H1 (cell line): ENCODE results near the gene SLC6A6. TPM values are rescaled to one million over a fixed set of nuclear protein-coding genes. Genes with fewer than 3 reads are reported as not detected.

Source experiments
- CTCF ChIA-PET: fragments of 300-600 bp; sonication (Branson Sonifier 250); formaldehyde crosslinking; loops from one replicate; lab custom pipeline; 2021; ENCODE audit not compliant: partially characterized antibody; lab: Charles Lee
- POLR2A ChIA-PET: fragments of 300-600 bp; sonication (Branson Sonifier 250); formaldehyde crosslinking; loops from one replicate; lab custom pipeline; 2021; ENCODE audit warnings: inconsistent platforms; ENCODE audit not compliant: partially characterized antibody; lab: Charles Lee
- DNase-seq, 2 experiments: peaks; one replicate each; pipeline versions ENCODE4 v3.0.0 to v3.0.0-alpha.2; 2010 to 2022; ENCODE audit warnings: low spot score in 2 of 2, low read depth in 1 of 2, mixed read lengths in 1 of 2
- FAIRE-seq: peaks from 2 replicates; lab custom pipeline; 2011; peaks lifted over from hg19 to GRCh38; lab: Jason Lieb, UNC
- H2AFZ ChIP-seq: 2 replicates; pipeline ENCODE4 v1.8.1; 2012; ENCODE audit warnings: low read length, inconsistent platforms
- H2AK5ac ChIP-seq: 2 replicates; pipeline ENCODE4 v1.6.1; 2013; ENCODE audit warnings: low read depth, low read length
- H2BK120ac ChIP-seq: replicated peaks from 2 replicates; pipeline ENCODE3; 2013; ENCODE audit warnings: low read depth, low read length, inconsistent platforms
- H2BK12ac ChIP-seq: 2 replicates; pipeline ENCODE4 v1.6.1; 2013; ENCODE audit warnings: low read depth, low read length
- H2BK15ac ChIP-seq: 2 replicates; pipeline ENCODE4 v1.6.1; 2013; ENCODE audit warnings: low read length
- H2BK20ac ChIP-seq: 2 replicates; pipeline ENCODE4 v1.6.1; 2013; ENCODE audit warnings: low read length
- H2BK5ac ChIP-seq: 2 replicates; pipeline ENCODE4 v1.6.1; 2013; ENCODE audit warnings: low read depth, low read length
- H3K14ac ChIP-seq: 2 replicates; pipeline ENCODE4 v1.6.1; 2013; ENCODE audit warnings: inconsistent platforms; ENCODE audit not compliant: insufficient read length
- H3K18ac ChIP-seq: 2 replicates; pipeline ENCODE4 v1.6.1; 2013; ENCODE audit warnings: low read length; ENCODE audit errors: extremely low read depth
- H3K23ac ChIP-seq: 2 replicates; pipeline ENCODE4 v1.6.1; 2013; ENCODE audit warnings: inconsistent platforms; ENCODE audit not compliant: insufficient read length
- H3K23me2 ChIP-seq: 2 replicates; pipeline ENCODE4 v1.6.1; 2013; ENCODE audit warnings: low read depth, low read length
- H3K27ac ChIP-seq: 2 replicates; pipeline ENCODE4 v1.6.1; 2011; ENCODE audit warnings: low read depth, low read length, inconsistent platforms
- H3K27me3 ChIP-seq, 4 experiments: replicated peaks in 1 of 4; 1 replicate in 1 of 4; 2 replicates in 3 of 4; pipeline versions ENCODE4 v1.6.1 to v1.8.1; 2011 to 2013; ENCODE audit warnings: low read length in 3 of 4, mild to moderate bottlenecking in 3 of 4, inconsistent platforms in 2 of 4, mixed read lengths in 2 of 4, moderate library complexity in 1 of 4; ENCODE audit not compliant: control insufficient read depth in 3 of 4, insufficient read depth in 3 of 4; ENCODE audit errors: extremely low read depth in 1 of 4
- H3K36me3 ChIP-seq, 4 experiments: 2 replicates each; pipeline versions ENCODE4 v1.6.1 to v1.8.1; 2011 to 2013; ENCODE audit warnings: mild to moderate bottlenecking in 4 of 4, low read length in 3 of 4, moderate library complexity in 2 of 4, control low read depth in 1 of 4, inconsistent platforms in 1 of 4; ENCODE audit not compliant: insufficient read depth in 4 of 4, control insufficient read depth in 2 of 4
- H3K4ac ChIP-seq: replicated peaks from 2 replicates; pipeline ENCODE3; 2013; ENCODE audit warnings: low read length, low read depth, mixed read lengths, inconsistent platforms; ENCODE audit not compliant: insufficient read length
- H3K4me1 ChIP-seq, 4 experiments: replicated peaks in 1 of 4; 1 replicate in 1 of 4; 2 replicates in 3 of 4; pipeline versions ENCODE4 v1.6.1 to v1.8.1; 2011 to 2013; ENCODE audit warnings: low read length in 3 of 4, inconsistent platforms in 2 of 4, mixed read lengths in 1 of 4; ENCODE audit not compliant: insufficient read depth in 4 of 4, control insufficient read depth in 3 of 4
- H3K4me2 ChIP-seq, 2 experiments: 2 replicates each; pipeline versions ENCODE4 v1.6.1 to v1.8.1; 2011 to 2013; ENCODE audit warnings: low read depth in 2 of 2, low read length in 2 of 2, control low read depth in 1 of 2, inconsistent platforms in 1 of 2, mild to moderate bottlenecking in 1 of 2; ENCODE audit not compliant: insufficient read depth in 1 of 2
- H3K4me3 ChIP-seq, 4 experiments: fragments of 200-600, 300-600 bp in 1 of 4; sonication (generic), shearing (Covaris generic), sonication (Bioruptor Twin) in 1 of 4; 2 replicates each; pipeline versions ENCODE4 v1.5.1 to v1.8.1; 2011 to 2016; ENCODE audit warnings: low read length in 4 of 4, low read depth in 3 of 4, control low read depth in 2 of 4, inconsistent platforms in 2 of 4, mild to moderate bottlenecking in 2 of 4, mixed read lengths in 1 of 4, moderate library complexity in 1 of 4; ENCODE audit not compliant: insufficient read depth in 2 of 4; ENCODE audit errors: extremely low read depth in 1 of 4
- H3K56ac ChIP-seq: replicated peaks from 2 replicates; pipeline ENCODE3; 2013; ENCODE audit warnings: low read depth, mild to moderate bottlenecking, mixed read lengths, low read length, inconsistent platforms; ENCODE audit not compliant: insufficient read length
- H3K79me1 ChIP-seq: 2 replicates; pipeline ENCODE4 v1.6.1; 2013; ENCODE audit warnings: low read depth, low read length, control low read depth
- H3K79me2 ChIP-seq, 2 experiments: 2 replicates each; pipeline versions ENCODE4 v1.6.1 to v1.8.1; 2012 to 2013; ENCODE audit warnings: low read length in 2 of 2, mild to moderate bottlenecking in 2 of 2, inconsistent platforms in 1 of 2; ENCODE audit not compliant: insufficient read depth in 2 of 2, control insufficient read depth in 1 of 2
- H3K9ac ChIP-seq, 4 experiments: replicated peaks in 1 of 4; 1 replicate in 1 of 4; 2 replicates in 3 of 4; pipeline versions ENCODE4 v1.6.1 to v1.8.1; 2011 to 2013; ENCODE audit warnings: low read depth in 3 of 4, low read length in 3 of 4, control low read depth in 2 of 4, mild to moderate bottlenecking in 2 of 4, moderate library complexity in 2 of 4, inconsistent platforms in 1 of 4; ENCODE audit errors: extremely low read depth in 1 of 4
- H3K9me3 ChIP-seq, 2 experiments: 2 replicates each; pipeline versions ENCODE4 v1.6.1 to v1.8.1; 2012 to 2013; ENCODE audit warnings: mild to moderate bottlenecking in 2 of 2, moderate library complexity in 2 of 2, control low read depth in 1 of 2, inconsistent platforms in 1 of 2, low read depth in 1 of 2, low read length in 1 of 2, mixed read lengths in 1 of 2; ENCODE audit not compliant: insufficient read depth in 2 of 2
- H4K20me1 ChIP-seq, 2 experiments: replicated peaks in 1 of 2; 2 replicates each; pipeline versions ENCODE3 to v1.8.1; 2011 to 2013; ENCODE audit warnings: inconsistent platforms in 2 of 2, low read length in 2 of 2, mild to moderate bottlenecking in 1 of 2; ENCODE audit not compliant: insufficient read depth in 2 of 2, control insufficient read depth in 1 of 2
- H4K5ac ChIP-seq: 2 replicates; pipeline ENCODE4 v1.6.1; 2013; ENCODE audit warnings: low read length, low read depth, mixed read lengths, inconsistent platforms; ENCODE audit not compliant: insufficient read length
- H4K8ac ChIP-seq: 2 replicates; pipeline ENCODE4 v1.8.0; 2013; ENCODE audit warnings: mild to moderate bottlenecking, moderate library complexity, low read length, inconsistent platforms; ENCODE audit not compliant: insufficient read depth; ENCODE audit errors: extremely low read depth
- H4K91ac ChIP-seq: replicated peaks from 2 replicates; pipeline ENCODE3; 2013; ENCODE audit warnings: low read length, mixed read lengths, inconsistent platforms; ENCODE audit not compliant: insufficient read length
- ATF2 ChIP-seq: IDR thresholded peaks from 2 replicates; pipeline ENCODE4 v1.6.1; 2012; ENCODE audit warnings: low read length, inconsistent platforms
- CHD1 ChIP-seq: IDR thresholded peaks from 2 replicates; pipeline ENCODE4 v1.6.1; 2012; ENCODE audit warnings: low read depth, low read length, improper control_type of control experiment
- HDAC6 ChIP-seq: IDR thresholded peaks from one replicate; pipeline ENCODE4 v1.7.1; 2012; ENCODE audit warnings: low read depth, mild to moderate bottlenecking, inconsistent platforms, low read length, moderate library complexity
- SIN3A ChIP-seq, 2 experiments: IDR thresholded peaks in 1 of 2; conservative IDR thresholded peaks in 1 of 2; 2 replicates each; pipeline ENCODE4 v1.6.1; 2011 to 2012; ENCODE audit warnings: low read length in 2 of 2, improper control_type of control experiment in 1 of 2, low read depth in 1 of 2, mild to moderate bottlenecking in 1 of 2
- SUZ12 ChIP-seq: fragments of 200-600 bp; sonication (generic); IDR thresholded peaks from 2 replicates; pipeline ENCODE4 v1.6.1; 2012; ENCODE audit warnings: mild to moderate bottlenecking, inconsistent platforms, low read length, moderate library complexity, mixed read lengths
- WGBS, 2 experiments: shearing (Covaris generic) in 1 of 2; methylation state at CpG; one replicate each; pipeline versions ENCODE4 v1.1.6 to v1.1.7; 2013 to 2015; ENCODE audit warnings: low lambda C conversion rate in 2 of 2, mixed read lengths in 2 of 2, inconsistent platforms in 1 of 2, low coverage in 1 of 2, missing lambda C conversion rate in 1 of 2; ENCODE audit not compliant: insufficient replicate concordance in 2 of 2, insufficient coverage in 1 of 2, insufficient read length in 1 of 2; ENCODE audit errors: extremely low coverage in 1 of 2, missing lambda C conversion rate in 1 of 2; 5-methylcytosine and 5-hydroxymethylcytosine counted together
- polyA plus RNA-seq, 7 experiments: library from polyadenylated mRNA; depleted of rRNA in 3 of 7; stranded (reverse) in 5 of 7; unstranded in 2 of 7; fragments of >200 nt in 5 of 7; fragments of 200-250 nt in 2 of 7; gene quantifications; 1 replicate in 5 of 7; 2 replicates in 1 of 7; 4 replicates in 1 of 7; pipeline versions ENCODE4 v1.2.1 to v1.2.3, GENCODE V29; 2011 to 2013; ENCODE audit warnings: missing spikeins in 2 of 7, mixed read lengths in 2 of 7
- total RNA-seq: library from RNA; stranded (reverse); fragmentation: NEBNext Ultra II Directional; extraction: Animal tissue kit (Norgen Biotek cat#: 25700); gene quantifications from 2 replicates; pipeline ENCODE4 v1.2.1, GENCODE V29; 2021

Gene SLC6A6
- total and polyA plus RNA-seq, 2 of the 8 experiments (the other 6 are each of a cell fraction or from before 2014, with no cell fraction given): 66.2 to 144 TPM

GRCh38 chr3:14414846-14415464 is 12.5 kb downstream of the SLC6A6 start:
- no peak for TF ChIP-seq SUZ12
- TF ChIP-seq HDAC6: no peak
- TF ChIP-seq SIN3A (conservative IDR thresholded peaks at IDR 0.05 in 1 of 2, IDR thresholded peaks at IDR 0.05 in 1 of 2; ENCODE audit: low read depth in 1 of 2, low read length in 2 of 2): no peak
- TF ChIP-seq ATF2: no peak
- no peak for TF ChIP-seq CHD1
- TF ChIP-seq, all 59 proteins: peak for 0
- peak overlapping the region; percentile 27; the same call in 1 of the 2 replicates for H2BK12ac ChIP-seq
- H4K20me1 ChIP-seq: peaks cover 8 to 51% of the 10 kb centered on the region in 2 experiments
- H4K8ac ChIP-seq: no peak overlapping the region
- peaks cover 3 to 17% (median 10%) of the 10 kb centered on the region in 4 experiments; a peak in 5 of 8 replicates for H3K36me3 ChIP-seq
- H3K23ac ChIP-seq: no peak overlapping the region
- no peak overlapping the region for H2BK5ac ChIP-seq
- no peaks in the 10 kb centered on the region for H3K9me3 ChIP-seq
- no peak overlapping the region for H2AFZ ChIP-seq
- POLR2A ChIA-PET: interaction anchor here (0.9 to 2.9 kb wide), 6 partner anchors 9 to 143 kb away, joined by 3 to 10 read pairs (median 4); no protein-coding TSS in a partner anchor
- H3K4ac ChIP-seq: no peak overlapping the region
- 91% methylated on average over 5 of the region's 5 CpGs; no CpG with 5 or more reads in 1 of the 2 experiments for WGBS, 2 experiments
- no peak overlapping the region for H3K4me3 ChIP-seq
- H3K9ac ChIP-seq: no peak overlapping the region
- peak overlapping the region; percentile 65 for H2AK5ac ChIP-seq
- peaks cover 16 to 33% (median 21%) of the 10 kb centered on the region in 4 experiments for H3K4me1 ChIP-seq
- H3K18ac ChIP-seq: peak overlapping the region; percentile 11; the same call in 1 of the 2 replicates
- H4K5ac ChIP-seq: no peak overlapping the region
- H2BK120ac ChIP-seq: no peak overlapping the region
- no peak overlapping the region; the same call in 1 of the 2 replicates for H2BK20ac ChIP-seq
- H3K27me3 ChIP-seq: no peaks in the 10 kb centered on the region
- peaks cover 25% of the 10 kb centered on the region for H3K79me1 ChIP-seq
- H3K27ac ChIP-seq: no peak overlapping the region
- DNase-seq (no peak), FAIRE-seq (no peak)
- CTCF ChIA-PET: interaction anchor here (1.0 to 3.5 kb wide), 5 partner anchors 9 to 137 kb away, joined by 4 to 17 read pairs (median 4); no protein-coding TSS in a partner anchor
- no peak overlapping the region for H3K4me2 ChIP-seq
- no peak overlapping the region for H2BK15ac ChIP-seq
- no peak overlapping the region for H3K56ac ChIP-seq
- H4K91ac ChIP-seq: no peak overlapping the region
- H3K14ac ChIP-seq: no peak overlapping the region
- no peaks in the 10 kb centered on the region for H3K23me2 ChIP-seq
- H3K79me2 ChIP-seq: peaks cover 4 to 69% of the 10 kb centered on the region in 2 experiments; a peak in 3 of 4 replicates
